ENCODE data around the gene FBXL4.

FBXL4 gene

GRCh38 chr6:98823428-98824161 lies 124.2 kb downstream of the FBXL4 start:
- DNase-seq: no peak

- DNase-seq: no peak
These were observed 125.9 kb downstream of the FBXL4 start for GRCh38 chr6:98821756-98822405.

Data from activated T-cell treated with anti-CD3 and anti-CD28 coated beads for 4 hours (primary cell).